DND-41 (cell line): ENCODE results near the gene TRIM65.
"Not testable (repeated sequence)": the region's sequence is repeated elsewhere in the genome, so short reads cannot be mapped to it uniquely, and the experiment has no call there.

Experiments used
- ATAC-seq: fragments of 200-7000 bp; cut with Tn5 transposase; 3 replicates; pipeline ENCODE4 v1.9.1; 2021; ENCODE audit warnings: low read depth; ENCODE audit not compliant: insufficient read depth
- DNase-seq: peaks from one replicate; pipeline ENCODE4 v3.0.0-alpha.2; 2020
- H2AFZ ChIP-seq: 2 replicates; pipeline ENCODE4 v1.6.0; 2012; ENCODE audit warnings: low read depth, low read length
- H3K27ac ChIP-seq: 2 replicates; pipeline ENCODE4 v1.5.1; 2012; ENCODE audit warnings: low read length, inconsistent platforms
- H3K27me3 ChIP-seq: fragments of 200-600 bp; sonication (generic); 2 replicates; pipeline ENCODE4 v1.6.0; 2012; ENCODE audit warnings: low read length, mild to moderate bottlenecking, inconsistent platforms; ENCODE audit not compliant: insufficient read depth, poor library complexity
- H3K36me3 ChIP-seq: 2 replicates; pipeline ENCODE4 v1.5.1; 2012; ENCODE audit warnings: low read length, inconsistent platforms; ENCODE audit not compliant: insufficient read depth
- H3K4me1 ChIP-seq: 2 replicates; pipeline ENCODE4 v1.5.1; 2012; ENCODE audit warnings: mild to moderate bottlenecking, low read length; ENCODE audit not compliant: insufficient read depth
- H3K4me2 ChIP-seq: 2 replicates; pipeline ENCODE4 v1.6.0; 2012; ENCODE audit warnings: mild to moderate bottlenecking, moderate library complexity, low read length, inconsistent platforms; ENCODE audit not compliant: insufficient read depth
- H3K4me3 ChIP-seq, 2 experiments: fragments of 200-600 bp in 1 of 2; shearing (Covaris generic) in 1 of 2; 2 replicates each; pipeline ENCODE4 v1.5.1; 2012 to 2016; ENCODE audit warnings: inconsistent platforms in 2 of 2, low read length in 2 of 2, mild to moderate bottlenecking in 2 of 2, low read depth in 1 of 2, moderate library complexity in 1 of 2
- H3K79me2 ChIP-seq: 2 replicates; pipeline ENCODE4 v1.6.0; 2012; ENCODE audit warnings: low read length, inconsistent platforms; ENCODE audit not compliant: insufficient read depth
- H3K9ac ChIP-seq: 2 replicates; pipeline ENCODE4 v1.6.0; 2012; ENCODE audit warnings: low read depth, mild to moderate bottlenecking, inconsistent platforms, low read length, moderate library complexity
- H3K9me3 ChIP-seq: 2 replicates; pipeline ENCODE4 v1.5.1; 2012; ENCODE audit warnings: low read length, moderate library complexity, mild to moderate bottlenecking, inconsistent platforms; ENCODE audit not compliant: insufficient read depth, severe bottlenecking
- H4K20me1 ChIP-seq: 2 replicates; pipeline ENCODE4 v1.6.0; 2012; ENCODE audit warnings: low read length; ENCODE audit not compliant: insufficient read depth
- EZH2 ChIP-seq: IDR thresholded peaks from 3 replicates; pipeline ENCODE4 v1.6.1; 2012; ENCODE audit warnings: borderline replicate concordance, low read depth, mild to moderate bottlenecking, moderate library complexity, low read length, inconsistent platforms; ENCODE audit not compliant: severe bottlenecking
- TF ChIP-seq, protein P1 (sequence below): IDR thresholded peaks from 2 replicates; pipeline ENCODE4 v1.5.1; 2012; ENCODE audit warnings: borderline replicate concordance, low read length, moderate library complexity, mild to moderate bottlenecking; ENCODE audit not compliant: poor library complexity, severe bottlenecking; ENCODE audit errors: extremely low read depth

The TRIM65 gene

DNA sequence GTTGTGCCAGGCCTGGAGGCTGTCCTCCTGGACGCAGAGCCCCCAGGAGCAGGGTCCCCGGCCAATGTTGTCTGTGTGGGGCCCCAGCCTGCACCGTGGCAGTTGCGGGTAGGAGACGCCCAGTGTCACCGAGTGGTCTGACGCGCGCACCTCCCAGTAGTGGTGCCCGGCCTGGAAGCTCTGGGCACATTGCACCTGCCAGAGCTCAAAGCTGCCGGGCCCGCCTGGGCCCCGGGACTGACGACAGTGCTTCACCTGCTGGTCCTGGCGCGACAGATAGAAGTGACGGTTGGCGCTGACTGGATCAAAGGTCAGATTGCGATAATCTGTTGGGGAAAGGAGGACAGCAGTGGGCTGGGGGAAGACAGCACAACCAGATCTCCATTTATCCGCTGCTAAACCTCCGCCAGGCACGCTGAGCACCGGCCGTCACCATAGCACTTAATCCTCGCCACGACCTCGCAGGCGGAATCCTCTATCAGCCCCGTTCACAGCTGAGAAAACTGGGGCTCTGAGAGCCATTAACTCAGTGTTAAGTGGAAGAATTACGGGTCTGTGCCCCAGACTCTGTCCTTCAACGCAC, 5.6 kb downstream of the TRIM65 start:
- peaks cover 43% of the 10 kb centered on the region for H3K36me3 ChIP-seq
- H4K20me1 ChIP-seq, result peaks cover 30% of the 10 kb centered on the region
- H3K27me3 ChIP-seq, result no peaks in the 10 kb centered on the region
- H3K27ac ChIP-seq, result no peak overlapping the region
- H2AFZ ChIP-seq, result no peak overlapping the region
- TF ChIP-seq, protein P1, sequence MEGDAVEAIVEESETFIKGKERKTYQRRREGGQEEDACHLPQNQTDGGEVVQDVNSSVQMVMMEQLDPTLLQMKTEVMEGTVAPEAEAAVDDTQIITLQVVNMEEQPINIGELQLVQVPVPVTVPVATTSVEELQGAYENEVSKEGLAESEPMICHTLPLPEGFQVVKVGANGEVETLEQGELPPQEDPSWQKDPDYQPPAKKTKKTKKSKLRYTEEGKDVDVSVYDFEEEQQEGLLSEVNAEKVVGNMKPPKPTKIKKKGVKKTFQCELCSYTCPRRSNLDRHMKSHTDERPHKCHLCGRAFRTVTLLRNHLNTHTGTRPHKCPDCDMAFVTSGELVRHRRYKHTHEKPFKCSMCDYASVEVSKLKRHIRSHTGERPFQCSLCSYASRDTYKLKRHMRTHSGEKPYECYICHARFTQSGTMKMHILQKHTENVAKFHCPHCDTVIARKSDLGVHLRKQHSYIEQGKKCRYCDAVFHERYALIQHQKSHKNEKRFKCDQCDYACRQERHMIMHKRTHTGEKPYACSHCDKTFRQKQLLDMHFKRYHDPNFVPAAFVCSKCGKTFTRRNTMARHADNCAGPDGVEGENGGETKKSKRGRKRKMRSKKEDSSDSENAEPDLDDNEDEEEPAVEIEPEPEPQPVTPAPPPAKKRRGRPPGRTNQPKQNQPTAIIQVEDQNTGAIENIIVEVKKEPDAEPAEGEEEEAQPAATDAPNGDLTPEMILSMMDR, result no peak
- TF ChIP-seq EZH2, result no peak
- no peak overlapping the region for H3K4me2 ChIP-seq
- H3K79me2 ChIP-seq, result peaks cover 29% of the 10 kb centered on the region
- H3K9ac ChIP-seq, result no peak overlapping the region
- ATAC-seq (no peak), DNase-seq (no peak)
- H3K4me1 ChIP-seq, result peaks cover 23% of the 10 kb centered on the region
- H3K4me3 ChIP-seq, result no peak overlapping the region
- no peaks in the 10 kb centered on the region for H3K9me3 ChIP-seq

- no peak overlapping the region for H3K27ac ChIP-seq
- no peaks in the 10 kb centered on the region for H3K9me3 ChIP-seq
Observed at GRCh38 chr17:75889454-75889853, 7.3 kb downstream of the TRIM65 start.

GRCh38 chr17:75888484-75888883, 8.3 kb downstream of the TRIM65 start:
- no peaks in the 10 kb centered on the region for H3K27me3 ChIP-seq
- peaks cover 39% of the 10 kb centered on the region for H3K36me3 ChIP-seq
- peak; percentile 22; the same call in 1 of the 3 replicates for ATAC-seq
- no peak for DNase-seq
- no peak overlapping the region for H3K4me3 ChIP-seq
- no peak overlapping the region for H3K4me2 ChIP-seq
- no peak overlapping the region for H3K27ac ChIP-seq
- no peaks in the 10 kb centered on the region for H3K4me1 ChIP-seq
- peaks cover 13% of the 10 kb centered on the region; the same call in 1 of the 2 replicates for H4K20me1 ChIP-seq
- no peak overlapping the region for H3K9ac ChIP-seq
- no peaks in the 10 kb centered on the region for H3K9me3 ChIP-seq
- TF ChIP-seq EZH2, result no peak
- TF ChIP-seq, protein P1, result no peak
- H2AFZ ChIP-seq, result no peak overlapping the region
- H3K79me2 ChIP-seq, result peaks cover 5% of the 10 kb centered on the region; the same call in 1 of the 2 replicates

More at GRCh38 chr17:75889454-75889853, 7.3 kb downstream of the TRIM65 start:
- TF ChIP-seq, protein P1, result no peak
- no peak for TF ChIP-seq EZH2
- H3K4me2 ChIP-seq, result no peak overlapping the region
- peaks cover 39% of the 10 kb centered on the region for H3K36me3 ChIP-seq
- peaks cover 21% of the 10 kb centered on the region for H4K20me1 ChIP-seq
- no peak for DNase-seq
- no peak overlapping the region for H3K4me3 ChIP-seq
- H3K27me3 ChIP-seq, result no peaks in the 10 kb centered on the region
- H3K4me1 ChIP-seq, result peaks cover 8% of the 10 kb centered on the region
- peaks cover 14% of the 10 kb centered on the region for H3K79me2 ChIP-seq
- H3K9ac ChIP-seq, result no peak overlapping the region
- no peak overlapping the region for H2AFZ ChIP-seq
- ATAC-seq, result no peak

DNA sequence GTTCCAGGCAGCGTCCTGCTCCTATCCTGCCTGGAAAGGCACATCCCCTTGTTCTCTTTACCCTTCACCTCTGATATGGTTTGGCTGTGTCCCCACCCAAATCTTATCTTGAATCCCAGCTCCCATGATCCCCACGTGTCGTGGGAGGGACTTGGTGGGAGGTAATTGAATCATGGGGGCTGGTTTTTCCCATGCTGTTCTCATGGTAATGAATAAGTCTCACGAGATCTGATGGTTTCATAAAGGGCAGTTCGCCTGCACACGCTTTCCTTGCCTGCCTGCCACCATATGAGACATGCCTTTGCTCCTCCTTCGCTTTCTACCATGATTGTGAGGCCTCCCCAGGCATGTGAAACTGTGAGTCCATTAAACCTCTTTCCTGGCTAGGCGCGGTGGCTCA, 10.9 kb downstream of the TRIM65 start:
- peaks cover 16% of the 10 kb centered on the region for H3K36me3 ChIP-seq
- not testable (repeated sequence) for H4K20me1 ChIP-seq, H3K9ac ChIP-seq, H2AFZ ChIP-seq, H3K27ac ChIP-seq, H3K79me2 ChIP-seq, DNase-seq, H3K9me3 ChIP-seq, H3K4me2 ChIP-seq, H3K4me3 ChIP-seq, ATAC-seq, H3K27me3 ChIP-seq
- peaks cover 22% of the 10 kb centered on the region for H3K4me1 ChIP-seq
